COLO668 (cell line): ENCODE results near the gene SORL1-AS1.
"Not testable (repeated sequence)": the region's sequence is repeated elsewhere in the genome, so short reads cannot be mapped to it uniquely, and the experiment has no call there.

Experiments used
- DNase-seq: peaks from one replicate; lab custom pipeline; 2025; ENCODE audit not compliant: unreplicated experiment; lab: John Stamatoyannopoulos, UW

Gene SORL1-AS1

DNA sequence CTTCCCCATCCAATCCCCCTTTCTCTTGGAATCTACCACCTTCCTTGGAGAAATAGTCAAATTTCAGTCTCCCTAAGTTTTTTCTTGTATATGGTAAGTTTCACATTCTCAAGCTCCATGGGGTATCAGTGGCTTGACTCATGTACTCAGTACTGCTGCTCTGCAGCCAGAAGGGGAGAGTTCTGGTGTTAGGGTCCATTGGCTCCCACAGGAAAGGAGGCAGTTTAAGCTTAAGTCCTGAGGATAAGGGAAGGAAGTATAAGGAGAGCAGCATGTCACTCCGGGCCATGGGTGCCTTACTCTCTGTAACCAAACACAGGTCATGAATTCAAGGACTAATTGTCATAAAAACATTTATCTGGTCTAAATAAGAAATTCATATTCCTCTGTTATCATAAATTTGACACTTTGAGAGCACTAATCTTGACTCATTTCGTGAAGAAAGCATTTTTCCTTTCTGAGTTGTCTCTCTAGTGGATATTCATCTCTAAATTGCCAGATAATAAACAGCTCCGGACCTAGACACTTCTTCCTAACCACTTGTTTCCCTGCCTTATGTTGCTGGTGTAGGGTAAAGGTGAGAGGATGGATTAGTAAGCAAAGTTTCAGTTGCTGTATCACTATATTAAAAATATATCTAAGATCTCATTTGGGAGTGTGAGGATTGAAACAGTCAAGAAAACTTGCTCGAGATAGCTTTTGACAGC is 20.8 kb downstream of the SORL1-AS1 start:
- DNase-seq = no peak

DNA sequence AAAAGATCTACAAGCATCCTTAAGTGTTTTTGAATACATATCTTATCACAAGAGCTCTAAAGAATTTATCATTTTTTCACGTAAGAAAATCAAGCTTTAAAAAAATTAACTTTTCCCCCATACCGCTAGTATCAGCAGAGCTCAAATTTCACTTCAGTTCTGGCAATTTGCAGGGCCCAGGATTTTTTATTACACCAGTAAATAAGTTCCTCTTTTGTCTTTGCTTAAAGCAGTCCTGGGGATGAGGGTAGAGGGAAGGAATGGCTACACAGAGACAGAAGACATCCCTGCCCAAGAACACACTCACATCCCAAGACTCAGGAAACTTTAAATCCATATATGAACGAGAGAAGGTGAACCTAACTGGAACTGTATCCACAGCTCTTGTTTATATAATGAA is 23.2 kb downstream of the SORL1-AS1 start:
- DNase-seq = no peak

DNA sequence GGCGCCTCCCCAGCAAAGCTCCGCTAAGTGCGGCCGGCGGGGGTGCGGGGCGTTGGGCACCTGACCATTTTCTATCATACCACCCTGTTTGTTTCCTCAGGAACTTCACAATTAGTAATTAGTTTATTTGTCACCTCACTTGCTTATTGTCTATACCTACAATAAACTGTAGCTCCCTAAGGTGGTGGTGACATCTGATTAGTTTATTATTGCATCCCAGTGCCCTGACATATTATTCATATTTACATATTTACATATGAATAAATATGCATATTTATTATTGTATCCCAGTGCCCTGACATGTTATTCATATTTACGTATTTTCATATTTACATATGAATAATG is 25.4 kb downstream of the SORL1-AS1 start:
- no peak for DNase-seq

DNA sequence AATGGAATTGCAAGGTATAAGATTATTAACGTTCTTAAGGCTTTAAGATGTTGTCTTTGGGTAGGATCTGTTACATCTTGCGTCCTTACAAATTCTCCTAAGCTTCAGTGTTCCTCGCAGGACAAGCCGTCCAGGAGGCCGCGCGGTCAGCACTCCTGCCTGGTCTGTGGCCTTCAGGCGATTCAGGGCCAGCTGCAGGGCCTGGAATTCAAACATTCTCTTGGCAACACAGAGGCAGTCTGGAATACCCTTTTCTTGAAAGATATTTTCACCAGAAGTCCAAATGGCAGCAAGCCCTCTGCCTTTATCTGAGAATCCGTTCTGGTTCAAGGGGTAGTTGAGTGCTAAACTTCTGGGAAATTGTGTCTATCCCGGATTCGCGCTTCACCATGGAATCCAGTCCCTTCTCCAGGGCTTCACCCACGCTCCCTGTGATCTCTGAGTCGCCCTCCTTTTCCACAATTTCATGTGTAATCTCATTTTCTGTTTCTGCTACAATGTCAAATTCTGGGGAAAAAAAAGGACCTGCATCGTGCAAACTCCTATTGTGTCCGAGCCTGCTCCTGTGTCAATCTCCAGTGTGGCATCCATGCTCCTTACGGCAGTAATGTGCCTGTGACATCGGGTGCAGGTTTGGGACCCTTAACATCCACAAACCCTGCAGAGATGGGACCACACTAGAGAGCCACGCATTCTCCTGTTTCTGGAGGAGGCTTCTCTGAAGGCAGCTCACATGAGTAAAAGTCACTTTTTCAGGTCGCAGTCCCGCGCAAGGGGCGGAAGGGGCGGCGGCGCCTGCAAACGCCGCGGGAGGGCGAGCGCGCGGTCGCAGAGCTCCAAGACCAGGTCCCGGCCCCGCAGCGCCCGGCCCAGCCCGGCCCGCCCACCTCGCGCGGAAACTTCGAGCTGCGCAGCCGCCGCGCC is 26.0 kb downstream of the SORL1-AS1 start:
- peak; percentile 66 for DNase-seq

DNA sequence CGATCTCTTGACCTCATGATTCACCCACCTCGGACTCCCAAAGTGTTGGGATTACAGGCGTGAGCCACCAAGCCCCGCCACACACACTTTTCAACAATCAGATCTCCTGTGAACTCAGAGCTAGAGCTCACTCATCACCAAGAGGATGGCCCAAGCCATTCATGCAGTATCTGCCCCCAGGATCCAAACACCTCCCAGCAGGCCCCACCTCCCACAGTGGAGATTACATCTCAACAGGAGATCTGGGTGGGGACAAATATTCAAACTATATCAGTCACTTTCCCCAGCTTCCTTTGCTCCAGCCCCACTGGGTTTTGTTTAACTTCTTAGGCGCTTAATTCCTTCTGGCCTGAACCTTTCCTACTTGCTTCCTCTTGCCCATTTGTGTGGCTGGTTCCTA is 26.9 kb downstream of the SORL1-AS1 start:
- DNase-seq = no peak

- DNase-seq = no peak
Measured at GRCh38 chr11:121422675-121423074, 30.1 kb downstream of the SORL1-AS1 start.

GRCh38 chr11:121421149-121421901 is 31.4 kb downstream of the SORL1-AS1 start:
- DNase-seq = no peak

DNA sequence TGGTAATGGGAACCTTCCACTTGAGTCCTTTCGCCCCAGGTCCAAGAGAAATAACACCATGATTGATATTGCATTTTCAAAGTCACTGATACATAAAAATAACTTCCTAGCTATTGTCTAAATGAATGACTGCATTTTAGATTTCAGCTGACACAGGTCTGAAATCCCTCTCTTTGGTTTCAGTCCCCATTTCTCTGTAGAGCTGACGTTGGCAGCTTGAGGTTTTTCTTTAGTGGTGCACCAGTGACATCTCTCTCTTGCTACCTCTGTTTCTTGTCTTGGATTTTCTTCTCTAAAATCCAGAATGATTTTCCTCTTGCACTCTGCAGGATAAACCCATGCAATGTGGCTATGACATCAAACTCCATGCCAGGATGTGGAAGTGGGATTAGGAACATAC is 32.4 kb downstream of the SORL1-AS1 start:
- no peak for DNase-seq

DNA sequence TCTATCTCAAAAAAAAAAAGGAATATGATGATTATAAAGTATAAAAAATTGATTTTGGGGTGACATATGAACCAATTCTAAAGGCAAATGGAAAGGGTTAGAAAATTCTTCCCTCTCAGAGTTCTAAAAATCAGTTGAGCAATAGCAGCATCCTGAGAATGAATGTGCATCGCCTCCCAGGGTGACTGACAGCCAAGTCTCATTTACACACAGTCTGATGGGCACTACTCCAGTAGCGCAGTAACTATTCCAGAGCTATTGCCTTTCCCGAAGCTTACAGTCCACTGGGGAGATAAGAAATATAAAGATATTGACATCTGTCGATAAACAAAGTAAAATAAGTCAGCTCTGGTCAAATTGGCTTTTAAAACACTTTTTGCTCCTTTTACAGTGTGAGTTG is 32.9 kb downstream of the SORL1-AS1 start:
- no peak for DNase-seq

DNA sequence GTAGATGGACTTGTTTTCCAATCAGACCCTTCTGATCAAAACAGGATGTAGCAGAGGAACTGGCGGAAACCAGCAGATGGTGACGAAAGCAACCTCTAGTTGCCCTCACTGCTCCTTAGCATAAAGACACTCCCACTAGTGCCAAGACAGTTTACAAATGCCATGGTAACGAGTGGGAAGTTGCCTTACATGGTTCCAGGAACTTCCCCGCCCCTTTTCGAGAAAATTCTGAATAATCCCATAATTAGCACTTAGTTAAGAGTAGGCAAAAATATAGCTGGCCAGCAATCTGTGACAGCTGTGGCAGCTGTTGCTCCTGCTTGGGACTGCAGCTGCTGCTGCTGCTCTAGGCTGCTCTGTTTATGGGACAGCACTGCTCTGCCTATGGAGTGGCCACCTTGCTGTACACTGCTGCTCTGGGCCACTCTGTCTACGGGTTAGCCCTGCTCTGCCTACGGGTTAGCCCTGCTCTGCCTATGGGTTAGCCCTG is 34.1 kb downstream of the SORL1-AS1 start:
- no peak for DNase-seq

DNA sequence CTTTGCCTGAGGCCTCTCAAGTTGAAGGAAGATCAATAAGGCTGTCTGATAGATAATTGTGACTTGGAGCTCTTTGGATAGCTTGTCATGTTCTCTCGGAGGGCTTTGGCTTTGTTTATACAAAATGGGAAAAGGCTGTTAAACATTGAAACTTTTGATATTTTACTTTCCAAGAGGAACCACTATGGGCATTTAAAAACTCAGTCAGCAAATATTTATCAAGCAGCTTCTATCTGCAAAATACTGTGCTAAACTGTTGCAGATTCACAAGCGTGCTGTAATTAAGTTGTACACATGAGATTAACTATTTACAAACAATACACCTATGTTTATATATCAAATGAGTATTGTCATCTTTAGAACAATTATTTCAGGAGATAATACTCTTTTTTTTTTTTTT is 35.2 kb downstream of the SORL1-AS1 start:
- DNase-seq = no peak

DNA sequence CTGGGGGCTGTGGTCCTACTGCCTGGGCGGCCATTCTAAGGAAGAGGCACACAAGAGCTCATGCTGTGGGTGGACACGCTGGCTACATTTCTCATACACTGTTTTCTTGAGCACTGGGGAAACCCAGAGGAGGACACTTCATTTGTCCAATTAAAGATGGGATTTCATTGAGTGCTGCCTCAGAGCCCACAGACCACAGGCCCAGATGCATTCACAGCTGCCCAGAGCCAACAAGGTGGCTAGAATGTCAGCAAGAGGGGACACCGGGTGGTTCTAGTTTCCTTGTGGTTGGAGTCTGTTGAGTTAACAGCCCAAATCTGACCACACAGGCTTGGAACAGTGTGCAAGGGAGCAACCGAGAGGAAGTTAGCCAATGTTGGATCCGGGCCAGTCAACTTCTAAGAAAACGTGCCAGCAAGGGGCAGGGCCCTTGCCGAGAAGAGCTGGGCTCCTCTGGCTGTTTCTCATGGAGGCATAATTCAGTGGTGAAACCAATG is 35.7 kb downstream of the SORL1-AS1 start:
- DNase-seq = no peak

- DNase-seq = no peak
Measured at GRCh38 chr11:121415856-121416255, 36.9 kb downstream of the SORL1-AS1 start.

- DNase-seq = no peak
Measured at GRCh38 chr11:121414141-121414913, 38.4 kb downstream of the SORL1-AS1 start.

DNA sequence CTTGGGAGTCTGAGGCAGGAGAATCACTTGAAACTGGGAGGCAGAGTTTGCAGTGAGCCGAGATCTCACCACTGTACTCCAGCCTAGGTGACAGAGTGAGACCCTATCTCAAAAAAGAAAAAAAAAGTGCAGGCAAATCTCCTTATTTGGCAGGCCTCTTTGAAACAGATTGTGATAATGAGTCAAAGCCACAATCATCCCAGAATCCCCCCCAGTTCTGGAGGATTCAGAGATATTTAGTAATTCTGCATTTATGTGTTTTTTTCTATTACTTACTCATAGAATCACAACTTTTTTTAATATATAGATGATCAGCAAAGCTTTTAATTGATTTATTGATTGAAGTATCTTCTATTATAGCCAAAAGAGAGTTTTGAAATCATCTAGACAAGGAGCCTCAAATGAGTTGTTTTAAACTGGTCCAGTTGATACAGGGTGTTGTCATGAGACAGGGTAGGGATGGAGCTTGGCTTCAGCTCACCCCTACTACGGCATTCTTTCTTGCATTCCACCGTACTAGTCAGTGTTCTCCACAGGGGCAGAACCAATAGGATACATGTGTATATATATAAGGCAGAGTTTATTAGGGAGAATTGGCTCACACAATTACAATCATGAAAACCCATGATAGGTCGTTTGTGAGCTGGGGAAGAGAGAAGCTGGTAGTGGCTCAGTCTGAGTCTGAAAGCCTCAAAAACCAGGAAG is 39.9 kb downstream of the SORL1-AS1 start:
- DNase-seq = no peak

DNA sequence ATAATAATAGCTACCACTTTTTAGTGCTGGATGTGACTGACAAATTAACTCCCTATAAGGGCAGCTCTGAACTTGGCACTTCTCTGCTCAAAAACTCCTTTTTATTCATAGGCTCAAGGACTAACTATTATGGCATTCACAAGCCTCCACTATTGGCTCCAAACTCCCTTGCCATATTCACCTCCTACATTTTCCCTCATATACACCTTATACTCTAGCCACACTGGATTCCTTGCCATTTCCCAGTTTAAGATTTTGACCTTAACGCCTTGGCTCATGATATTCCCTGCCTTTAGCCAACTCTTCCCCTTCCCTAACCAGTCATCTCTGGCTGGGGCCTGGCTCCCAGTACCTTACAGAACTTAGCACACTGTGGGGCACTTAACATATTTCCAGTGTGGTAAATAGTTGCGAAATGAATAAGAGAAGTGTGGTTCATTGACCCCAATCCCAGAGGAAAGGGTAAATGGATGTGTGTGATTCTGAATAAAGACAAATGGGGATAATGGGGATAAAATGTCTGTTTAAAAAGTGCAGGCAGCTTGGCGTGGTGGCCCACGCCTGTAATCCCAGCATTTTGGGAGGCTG is 40.7 kb downstream of the SORL1-AS1 start:
- no peak for DNase-seq

DNA sequence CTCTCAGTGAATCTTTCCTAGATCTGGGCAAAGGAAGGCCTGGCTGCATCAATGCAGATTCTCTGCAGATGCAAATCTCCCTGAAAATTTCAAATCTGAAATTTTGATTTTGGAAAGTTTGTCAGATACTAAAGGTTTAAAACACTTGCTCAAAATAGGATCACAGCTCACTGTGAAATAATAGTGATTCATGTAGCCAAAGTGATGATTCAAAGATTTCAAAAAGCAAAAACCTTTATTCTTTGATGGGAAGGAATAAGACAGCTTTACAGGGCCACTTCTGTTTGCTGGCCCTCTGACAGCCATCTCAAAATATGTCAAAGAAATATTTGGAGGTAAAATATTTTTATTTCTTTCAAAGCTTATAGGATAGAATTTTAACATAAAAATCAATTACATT is 41.4 kb downstream of the SORL1-AS1 start:
- DNase-seq = not testable (repeated sequence)

DNA sequence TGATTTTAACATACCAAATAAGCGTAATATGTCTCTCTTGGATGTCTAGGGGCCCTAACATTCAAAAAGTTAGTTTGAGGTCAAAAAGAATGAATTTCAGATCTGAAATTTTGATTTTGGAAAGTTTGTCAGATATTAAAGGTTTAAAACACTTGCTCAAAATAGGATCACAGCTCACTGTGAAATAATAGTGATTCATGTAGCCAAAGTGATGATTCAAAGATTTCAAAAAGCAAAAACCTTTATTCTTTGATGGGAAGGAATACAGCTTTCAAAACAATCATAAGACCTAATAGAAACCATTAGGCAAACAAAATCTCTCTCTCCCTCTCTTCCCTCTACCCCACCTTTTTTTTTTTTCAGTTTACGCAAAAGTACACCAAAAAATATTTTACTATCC is 42.7 kb downstream of the SORL1-AS1 start:
- not testable (repeated sequence) for DNase-seq

GRCh38 chr11:121408830-121409229 is 43.9 kb downstream of the SORL1-AS1 start:
- DNase-seq = no peak

- no peak for DNase-seq
Measured at GRCh38 chr11:121406291-121406690, 46.5 kb downstream of the SORL1-AS1 start.
